GM21576 (cell line): ENCODE data around the gene CACNG4.

Experiments
- ATAC-seq: cut with Tn5 transposase; IDR thresholded peaks from one replicate; pipeline ENCODE4 v1.9.1; 2021; ENCODE audit warnings: mild to moderate bottlenecking, moderate library complexity; ENCODE audit not compliant: unreplicated experiment

Gene CACNG4

GRCh38 chr17:66944351-66945146 is 20.0 kb upstream of the CACNG4 start:
- no peak for ATAC-seq

- no peak for ATAC-seq
These were observed 19.2 kb upstream of the CACNG4 start for GRCh38 chr17:66945147-66945835.

- no peak for ATAC-seq
These were observed 18.3 kb upstream of the CACNG4 start for GRCh38 chr17:66946251-66946650.

- no peak for ATAC-seq
These were observed 17.2 kb upstream of the CACNG4 start for GRCh38 chr17:66947311-66947710.

GRCh38 chr17:66948061-66948750 is 16.3 kb upstream of the CACNG4 start:
- no peak for ATAC-seq

GRCh38 chr17:66949501-66949900 is 15.0 kb upstream of the CACNG4 start:
- ATAC-seq = no peak

- no peak for ATAC-seq
These were observed 14.2 kb upstream of the CACNG4 start for GRCh38 chr17:66950325-66950724.

GRCh38 chr17:66950886-66951604 is 13.5 kb upstream of the CACNG4 start:
- no peak for ATAC-seq

- ATAC-seq = no peak
These were observed 12.9 kb upstream of the CACNG4 start for GRCh38 chr17:66951605-66951953.

GRCh38 chr17:66952031-66952524 is 12.4 kb upstream of the CACNG4 start:
- no peak for ATAC-seq

- ATAC-seq = no peak
These were observed 11.6 kb upstream of the CACNG4 start for GRCh38 chr17:66952681-66953629.

- ATAC-seq = no peak
These were observed 10.9 kb upstream of the CACNG4 start for GRCh38 chr17:66953630-66954020.

- no peak for ATAC-seq
These were observed 9.9 kb upstream of the CACNG4 start for GRCh38 chr17:66954632-66955031.

GRCh38 chr17:66955821-66956220 is 8.7 kb upstream of the CACNG4 start:
- ATAC-seq = no peak

GRCh38 chr17:66956941-66957340 is 7.6 kb upstream of the CACNG4 start:
- no peak for ATAC-seq

GRCh38 chr17:66957343-66957742 is 7.2 kb upstream of the CACNG4 start:
- ATAC-seq = no peak

GRCh38 chr17:66957951-66958579 is 6.4 kb upstream of the CACNG4 start:
- no peak for ATAC-seq

- ATAC-seq = no peak
These were observed 4.7 kb upstream of the CACNG4 start for GRCh38 chr17:66959641-66960375.

- ATAC-seq = no peak
These were observed 3.9 kb upstream of the CACNG4 start for GRCh38 chr17:66960613-66961012.
